Activated T-cell treated with anti-CD3 and anti-CD28 coated beads for 4 hours (primary cell): ENCODE results near the gene DGKD.

Source experiments
- DNase-seq: peaks from one replicate; pipeline ENCODE4 v3.0.0-alpha.2; 2020

DGKD gene

GRCh38 chr2:233433029-233433428, 78.7 kb downstream of the DGKD start:
- no peak for DNase-seq

DNA sequence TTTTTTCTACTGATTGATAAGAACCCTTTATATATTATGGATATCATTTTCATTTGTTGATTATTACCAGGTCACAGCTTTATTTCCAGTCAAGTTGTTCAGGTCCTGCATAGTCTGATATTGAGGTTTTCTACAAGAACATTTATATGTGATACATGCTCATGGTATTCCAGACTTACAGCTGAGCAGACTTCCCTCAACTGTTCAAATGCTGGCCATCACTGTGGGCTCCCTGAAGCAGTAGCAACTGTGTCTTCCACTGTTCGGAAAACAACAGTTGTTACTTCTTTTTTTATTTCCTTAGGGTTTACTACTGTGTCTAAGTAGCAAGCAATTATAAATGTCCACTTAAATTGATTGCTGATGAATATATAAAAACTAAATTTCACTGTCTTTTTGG, 79.5 kb downstream of the DGKD start:
- DNase-seq: no peak

DNA sequence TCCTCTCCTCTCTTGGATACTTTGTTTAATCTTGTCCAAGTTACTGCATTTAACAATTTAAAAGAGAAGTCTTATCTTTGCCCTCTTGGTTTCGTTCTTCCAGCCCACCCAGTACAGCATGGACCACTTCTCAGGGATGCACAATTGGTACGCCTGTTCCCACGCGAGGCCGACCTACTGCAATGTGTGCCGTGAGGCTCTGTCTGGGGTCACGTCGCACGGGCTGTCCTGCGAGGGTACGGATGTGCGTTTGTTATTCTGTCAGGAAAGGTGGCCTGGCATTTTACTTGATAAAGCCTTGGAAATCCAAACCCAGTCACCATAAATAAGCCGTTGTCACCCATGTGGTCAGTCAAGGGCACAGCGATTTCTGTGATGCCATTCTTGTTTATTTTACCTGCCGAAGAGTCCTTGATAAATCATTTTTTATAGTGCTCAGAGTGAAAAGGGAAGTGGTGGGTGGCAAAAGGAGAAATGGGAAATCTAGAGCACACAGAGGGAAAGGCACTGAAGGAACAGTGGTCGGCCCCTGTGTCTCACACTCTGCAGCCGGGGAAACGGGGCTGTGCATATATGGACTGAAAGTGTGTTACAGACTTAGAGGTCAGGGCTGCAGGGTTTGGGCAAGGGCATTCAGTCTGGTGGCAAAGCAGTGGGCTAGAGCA, 80.5 kb downstream of the DGKD start:
- no peak for DNase-seq

- DNase-seq: no peak
Measured at GRCh38 chr2:233435436-233436190, 81.3 kb downstream of the DGKD start.

GRCh38 chr2:233436191-233436581, 81.9 kb downstream of the DGKD start:
- no peak for DNase-seq

- no peak for DNase-seq
Measured at GRCh38 chr2:233436691-233437438, 82.6 kb downstream of the DGKD start.

GRCh38 chr2:233437439-233437955, 83.2 kb downstream of the DGKD start:
- no peak for DNase-seq

DNA sequence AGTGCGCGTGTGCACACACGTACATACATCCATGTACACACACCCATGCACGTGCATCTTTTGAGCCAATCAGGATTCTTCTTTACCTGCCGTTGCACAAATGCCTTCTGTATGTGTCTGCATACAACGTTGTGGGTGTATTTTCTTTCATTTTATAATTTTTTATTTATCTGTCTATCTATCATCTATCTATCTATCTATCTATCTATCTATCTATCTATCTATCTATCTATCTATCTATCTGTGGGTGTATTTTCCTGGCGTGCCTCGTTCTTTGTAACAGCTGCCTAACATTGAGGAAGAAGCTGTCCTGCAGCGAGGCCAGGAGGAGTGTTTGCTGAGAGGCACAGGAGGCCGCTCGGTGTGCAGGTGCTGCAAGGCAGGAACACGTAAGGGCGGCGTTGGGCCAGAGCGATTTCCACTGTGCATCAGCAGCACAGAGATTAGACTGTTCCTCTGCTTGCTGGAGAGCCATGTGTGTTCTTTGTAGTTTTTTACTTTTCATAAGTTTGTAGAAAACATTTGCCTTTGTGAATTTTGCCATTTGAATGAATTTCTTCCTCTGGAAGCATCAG, 84.4 kb downstream of the DGKD start:
- DNase-seq: no peak

DNA sequence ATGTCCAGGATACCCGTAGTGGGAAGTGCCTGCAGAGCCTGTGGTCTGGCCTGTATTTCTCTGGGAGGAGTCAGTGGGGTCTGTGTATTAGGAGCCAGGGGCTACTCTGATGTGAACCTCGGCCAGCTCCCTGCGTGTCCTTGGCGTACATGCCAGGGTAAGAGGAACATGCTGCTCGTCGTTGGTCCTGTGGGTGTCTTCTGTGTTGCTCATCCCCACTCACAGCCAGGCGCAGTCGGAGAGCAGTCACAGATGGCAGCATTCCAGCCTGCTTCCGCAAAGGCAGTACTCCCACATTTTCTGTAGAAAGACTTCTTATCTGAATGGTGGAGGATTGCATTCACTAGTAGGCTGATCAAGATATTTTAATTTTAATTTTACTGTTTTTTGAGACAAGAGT, 84.9 kb downstream of the DGKD start:
- no peak for DNase-seq

DNA sequence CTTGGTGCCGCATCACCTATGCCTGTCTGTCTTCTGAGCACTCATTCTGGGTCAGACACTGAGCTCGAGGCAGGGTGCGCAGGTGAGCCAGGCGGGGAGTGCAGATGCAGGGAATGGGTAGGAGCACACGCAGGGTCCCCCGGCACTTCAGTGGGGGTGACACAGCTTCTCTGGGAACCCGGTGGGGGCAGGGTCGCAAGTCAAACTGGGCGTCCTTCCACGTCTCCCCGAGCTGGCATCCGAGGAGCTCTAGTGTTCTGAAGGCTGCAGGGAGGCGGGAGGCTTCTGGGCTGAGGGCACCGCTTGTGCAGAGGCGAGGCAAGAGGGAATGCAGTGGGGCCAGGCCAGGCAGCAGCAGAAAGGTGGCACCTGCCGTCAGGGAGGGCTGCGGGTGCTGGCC, 86.0 kb downstream of the DGKD start:
- DNase-seq: no peak

DNA sequence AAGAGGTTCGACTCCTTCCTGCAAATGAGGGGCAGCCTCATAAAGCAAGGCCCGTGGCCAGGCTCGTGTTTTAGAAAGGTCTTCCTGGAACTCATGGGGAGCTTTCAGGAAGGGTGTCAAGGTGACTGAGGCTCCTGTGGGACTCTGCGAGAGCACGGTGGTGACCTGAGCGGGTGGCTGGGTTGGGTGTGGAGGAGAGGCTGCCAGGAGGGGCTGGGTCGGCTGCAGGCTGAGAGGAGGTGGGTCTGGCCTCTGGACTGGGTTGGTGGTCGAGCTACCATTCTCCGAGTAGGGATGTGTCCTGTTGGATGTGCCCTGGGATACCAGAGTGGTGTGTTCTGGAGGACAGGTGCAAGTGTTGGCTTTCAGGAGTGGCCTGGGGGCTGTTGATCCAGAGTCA, 86.4 kb downstream of the DGKD start:
- DNase-seq: no peak

DNA sequence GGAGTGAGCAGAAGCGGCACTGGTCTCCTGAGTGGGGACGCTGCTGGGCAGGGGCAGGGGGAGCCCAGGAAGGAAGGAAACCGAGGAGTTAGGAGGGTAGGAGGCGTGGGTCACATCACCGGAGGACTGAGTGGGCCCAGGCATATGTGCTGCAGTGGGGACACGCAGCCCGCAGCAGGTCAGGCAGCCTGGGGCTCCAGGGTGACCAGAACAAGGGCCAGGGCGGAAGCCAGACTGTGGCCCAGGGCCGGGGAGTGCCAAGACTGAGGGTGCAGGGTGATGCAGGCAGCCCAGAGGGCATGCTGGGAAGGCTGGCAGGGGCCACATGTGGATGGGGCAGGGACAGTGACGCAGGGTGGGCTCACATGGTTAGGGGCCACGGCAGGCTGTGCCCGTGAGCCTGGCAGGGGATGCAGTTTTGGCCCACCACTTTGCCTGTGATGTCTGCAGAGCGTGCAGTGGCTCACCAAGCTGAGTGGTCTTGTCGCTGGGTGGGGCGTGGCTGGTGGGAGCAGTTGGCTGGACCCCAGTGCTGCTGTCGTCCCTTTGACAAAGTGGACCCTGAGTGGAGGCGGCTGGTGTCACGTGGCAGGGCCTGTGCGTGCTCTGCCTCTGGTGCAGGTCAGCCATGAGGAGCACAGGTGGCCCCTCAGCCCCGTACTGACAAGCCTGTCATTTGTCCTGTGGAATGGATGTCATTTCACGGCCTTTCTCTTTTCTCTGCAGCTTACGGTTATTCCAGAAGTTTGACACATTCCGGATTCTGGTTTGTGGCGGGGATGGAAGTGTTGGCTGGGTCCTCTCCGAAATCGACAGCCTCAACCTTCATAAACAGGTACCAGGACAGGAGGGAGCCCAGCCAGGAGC, 87.1 kb downstream of the DGKD start:
- DNase-seq: no peak

GRCh38 chr2:233442028-233442310, 87.7 kb downstream of the DGKD start:
- no peak for DNase-seq

DNA sequence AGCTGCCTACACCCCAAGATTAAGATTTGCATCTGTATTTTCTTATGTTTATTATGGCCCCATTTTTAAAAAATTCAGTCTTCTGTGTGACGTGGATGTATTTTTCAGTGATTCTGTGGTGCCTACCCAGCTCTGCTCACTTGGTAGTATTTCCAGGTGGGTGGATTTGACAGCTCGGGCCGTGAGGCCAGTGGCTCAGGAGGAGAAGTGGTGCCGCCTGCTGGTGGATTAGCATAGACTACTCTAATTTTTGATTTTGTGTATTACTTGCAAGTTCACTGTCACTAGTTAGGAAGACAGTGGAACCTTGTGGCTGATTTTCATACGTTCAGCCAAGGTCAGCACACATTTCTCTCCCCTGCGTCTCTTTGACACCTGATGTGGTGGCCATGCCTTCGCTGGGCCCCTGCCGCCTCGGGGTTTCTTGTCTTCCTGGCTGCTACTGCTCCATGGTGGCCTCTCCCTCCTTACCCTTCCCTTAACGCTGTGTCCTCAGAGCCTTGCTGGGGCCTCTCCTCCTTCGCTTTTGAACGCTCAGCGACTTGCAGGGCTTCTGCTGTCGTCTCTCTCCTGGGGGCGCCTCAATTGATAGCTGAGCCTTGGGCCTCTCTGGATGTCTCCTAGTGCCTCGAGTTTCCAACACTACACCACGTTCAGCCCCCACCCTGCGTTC, 89.4 kb downstream of the DGKD start:
- peak; percentile 78 for DNase-seq

- no peak for DNase-seq
Measured at GRCh38 chr2:233444501-233444900, 90.2 kb downstream of the DGKD start.

- DNase-seq: no peak
Measured at GRCh38 chr2:233445152-233445830, 91.0 kb downstream of the DGKD start.

DNA sequence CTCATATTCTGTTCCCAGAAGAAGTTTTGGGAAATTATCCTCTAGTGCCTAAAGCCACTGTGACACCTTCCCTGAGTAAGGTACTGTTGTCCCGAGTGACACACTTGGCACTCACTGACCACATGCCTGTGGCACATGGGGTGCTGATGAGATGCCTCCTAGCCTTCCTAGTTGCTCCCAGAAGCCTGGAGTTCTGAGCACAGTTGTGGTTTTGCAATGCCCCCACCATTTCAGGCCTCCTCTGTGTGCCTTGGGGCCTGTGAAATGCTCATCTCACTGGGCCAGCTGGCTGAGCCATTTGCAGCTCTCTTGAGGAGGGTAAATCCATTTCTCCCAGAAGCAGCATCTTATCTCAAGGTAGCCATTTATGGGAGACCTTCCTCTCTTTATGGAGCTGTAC, 91.8 kb downstream of the DGKD start:
- no peak for DNase-seq

DNA sequence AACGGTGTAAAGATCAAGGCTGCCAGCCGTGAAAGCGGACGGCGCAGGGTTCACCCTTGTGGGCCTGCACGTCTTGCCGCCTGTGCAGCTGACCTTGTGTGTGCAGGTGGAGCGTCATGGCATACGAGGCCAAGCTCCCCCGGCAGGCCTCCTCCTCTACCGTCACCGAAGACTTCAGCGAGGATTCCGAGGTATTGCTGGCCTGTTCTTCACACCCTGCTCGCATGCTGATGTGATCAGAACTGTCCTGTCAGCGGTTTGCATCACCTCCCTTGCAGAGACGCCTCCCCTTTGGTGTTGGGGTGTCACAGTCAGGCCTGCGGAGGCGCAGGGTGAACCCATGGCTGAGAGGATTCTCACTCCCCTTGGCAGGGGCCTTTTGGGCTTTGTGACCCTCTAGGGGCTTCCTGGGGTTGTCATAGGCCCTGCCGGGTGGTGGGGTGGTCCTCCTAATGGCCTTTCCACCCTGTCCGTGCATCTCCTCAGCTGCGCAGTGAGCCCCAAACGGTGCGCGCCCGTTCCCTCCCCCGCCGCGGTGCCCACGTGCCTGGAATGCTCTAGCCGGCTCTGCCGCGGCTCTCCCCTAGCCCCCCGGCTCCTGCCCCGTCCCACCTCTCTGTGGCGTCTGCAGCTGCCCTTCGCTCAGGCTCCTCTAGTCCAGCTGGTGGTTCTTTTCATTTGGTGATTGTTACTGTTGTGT, 92.5 kb downstream of the DGKD start:
- no peak for DNase-seq

- DNase-seq: no peak
Measured at GRCh38 chr2:233447506-233448219, 93.4 kb downstream of the DGKD start.

DNA sequence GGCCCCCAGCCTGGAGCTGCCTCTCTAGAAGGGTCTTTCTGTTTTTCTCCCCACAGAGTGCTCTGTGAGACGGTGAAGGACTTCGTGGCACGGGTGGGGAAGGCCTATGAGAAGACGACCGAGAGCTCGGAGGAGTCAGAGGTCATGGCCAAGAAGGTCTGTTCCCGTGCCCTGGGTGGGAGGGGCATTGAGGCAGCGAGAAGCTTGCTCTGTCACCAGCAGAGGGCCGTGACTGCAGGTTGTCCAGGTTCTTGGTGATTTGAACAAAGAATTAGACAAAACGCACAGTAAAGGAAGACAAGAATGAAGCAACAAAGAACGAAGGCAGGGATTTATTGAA, 93.9 kb downstream of the DGKD start:
- no peak for DNase-seq
